Stimulated activated CD4-positive, alpha-beta T cell treated with anti-CD3 and anti-CD28 coated beads, Interleukin-15, amount 100 ng/mL, for 24 hours (primary cell): ENCODE measurements around the gene TROAP.
"Not testable (repeated sequence)": the region's sequence is repeated elsewhere in the genome, so short reads cannot be mapped to it uniquely, and the experiment has no call there.

Source experiments
- DNase-seq: peaks from one replicate; pipeline ENCODE4 v3.0.0-alpha.2; 2020

Gene TROAP

DNA sequence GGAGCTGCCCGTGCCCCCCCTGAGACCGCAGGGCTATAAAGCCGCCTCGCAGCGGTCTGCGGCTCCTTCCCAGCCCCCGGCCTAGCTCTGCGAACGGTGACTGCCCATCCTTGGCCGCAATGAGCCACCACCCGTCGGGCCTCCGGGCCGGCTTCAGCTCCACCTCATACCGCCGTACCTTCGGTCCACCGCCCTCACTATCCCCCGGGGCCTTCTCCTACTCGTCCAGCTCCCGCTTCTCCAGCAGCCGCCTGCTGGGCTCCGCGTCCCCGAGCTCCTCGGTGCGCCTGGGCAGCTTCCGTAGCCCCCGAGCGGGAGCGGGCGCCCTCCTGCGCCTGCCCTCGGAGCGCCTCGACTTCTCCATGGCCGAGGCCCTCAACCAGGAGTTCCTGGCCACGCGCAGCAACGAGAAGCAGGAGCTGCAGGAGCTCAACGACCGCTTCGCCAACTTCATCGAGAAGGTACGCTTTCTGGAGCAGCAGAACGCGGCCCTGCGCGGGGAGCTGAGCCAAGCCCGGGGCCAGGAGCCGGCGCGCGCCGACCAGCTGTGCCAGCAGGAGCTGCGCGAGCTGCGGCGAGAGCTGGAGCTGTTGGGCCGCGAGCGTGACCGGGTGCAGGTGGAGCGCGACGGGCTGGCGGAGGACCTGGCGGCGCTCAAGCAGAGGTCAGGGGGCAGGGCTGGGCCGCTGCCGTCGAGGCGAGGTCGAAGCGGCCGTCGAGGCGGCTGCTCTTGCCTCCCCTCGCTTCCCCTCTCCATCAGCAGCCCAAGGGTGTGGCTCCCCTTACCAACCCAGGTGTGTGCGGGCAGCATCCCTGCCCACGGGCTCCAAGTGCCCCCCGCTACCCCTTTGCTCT is 27.7 kb upstream of the TROAP start, which contains the start of gene PRPH:
PRPH (plus strand) TSS at position 66 of the 855 bp plus-strand sequence; CDS start at position 120, 54 bp downstream.
- DNase-seq = no peak

- peak; percentile 78 for DNase-seq
These were observed 26.8 kb upstream of the TROAP start for GRCh38 chr12:49296034-49296835.

GRCh38 chr12:49296836-49297694 is 26.0 kb upstream of the TROAP start:
- DNase-seq = peak; percentile 71

DNA sequence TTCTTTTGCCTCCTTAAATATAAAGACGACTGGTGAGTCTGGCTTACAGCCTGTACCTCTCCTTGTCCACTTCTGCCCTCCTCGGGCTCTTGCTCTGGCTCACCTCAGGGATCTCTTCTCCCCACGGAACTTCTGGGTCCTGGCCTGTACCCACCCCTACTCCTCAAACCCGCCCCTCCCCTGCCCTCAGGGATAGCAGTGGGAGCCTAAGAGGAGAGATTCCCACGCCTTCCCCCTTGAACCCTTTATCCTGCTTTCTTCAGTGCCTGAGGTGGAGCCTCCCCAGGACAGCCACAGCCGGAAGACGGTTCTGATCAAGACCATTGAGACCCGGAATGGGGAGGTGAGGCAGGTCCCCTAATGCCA is 25.4 kb upstream of the TROAP start:
- no peak for DNase-seq

GRCh38 chr12:49298160-49298559 is 24.9 kb upstream of the TROAP start:
- DNase-seq = no peak

- peak; percentile 66 for DNase-seq
These were observed 21.3 kb upstream of the TROAP start for GRCh38 chr12:49301760-49302159.

DNA sequence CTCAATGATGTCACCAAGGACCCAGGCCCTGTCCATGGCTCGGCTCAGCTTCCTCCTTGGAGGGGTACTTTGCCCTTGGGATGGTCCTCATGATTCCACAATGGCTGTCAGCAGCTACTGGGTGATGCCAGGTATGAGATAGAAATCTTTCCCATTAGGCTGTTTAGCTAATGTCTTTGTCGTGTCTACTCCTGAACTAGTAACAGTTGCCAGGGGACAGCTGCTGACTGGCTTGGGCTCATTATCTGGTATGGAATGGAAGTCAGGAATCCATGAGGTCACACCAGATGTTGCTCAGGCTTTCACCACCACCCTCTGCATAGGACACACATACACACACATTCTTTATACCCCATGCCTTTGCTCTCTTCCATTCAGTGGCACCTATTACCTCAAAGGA is 18.9 kb upstream of the TROAP start:
- no peak for DNase-seq

DNA sequence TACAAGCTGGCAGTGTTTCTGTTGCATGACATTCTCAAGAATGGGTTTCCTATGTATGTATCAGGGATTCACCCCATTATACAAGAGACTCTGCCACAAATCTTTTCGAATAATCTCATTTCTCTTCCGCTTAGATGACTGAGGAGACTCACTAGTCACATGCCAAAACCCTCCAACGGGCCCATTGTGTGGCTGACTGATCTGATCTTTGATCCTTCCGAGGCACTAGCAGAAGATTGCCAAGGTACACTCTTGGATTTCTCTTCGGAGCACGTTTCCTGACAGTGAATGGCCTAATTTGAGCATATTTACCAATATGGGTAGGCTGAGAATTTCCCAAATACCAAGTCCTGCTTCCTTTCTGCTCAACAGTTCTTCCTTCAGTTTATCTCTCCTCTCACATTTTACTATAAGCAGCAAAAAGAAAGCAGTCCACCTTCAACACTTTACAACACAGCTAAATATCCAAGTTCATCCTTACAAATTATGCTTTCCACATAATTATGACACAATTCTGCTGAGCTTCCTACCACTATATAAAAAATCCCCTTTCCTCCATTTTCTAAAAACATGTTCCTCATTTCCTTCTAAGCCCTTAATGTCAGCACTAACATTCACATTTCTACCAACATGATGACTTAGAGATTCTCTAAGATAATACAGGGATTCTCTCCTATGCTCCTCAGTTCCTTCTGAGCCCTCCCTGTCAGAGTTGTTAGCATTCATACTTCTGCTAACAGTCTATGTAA is 17.1 kb upstream of the TROAP start:
- DNase-seq = no peak

- DNase-seq = no peak
These were observed 13.7 kb upstream of the TROAP start for GRCh38 chr12:49309386-49309785.

DNA sequence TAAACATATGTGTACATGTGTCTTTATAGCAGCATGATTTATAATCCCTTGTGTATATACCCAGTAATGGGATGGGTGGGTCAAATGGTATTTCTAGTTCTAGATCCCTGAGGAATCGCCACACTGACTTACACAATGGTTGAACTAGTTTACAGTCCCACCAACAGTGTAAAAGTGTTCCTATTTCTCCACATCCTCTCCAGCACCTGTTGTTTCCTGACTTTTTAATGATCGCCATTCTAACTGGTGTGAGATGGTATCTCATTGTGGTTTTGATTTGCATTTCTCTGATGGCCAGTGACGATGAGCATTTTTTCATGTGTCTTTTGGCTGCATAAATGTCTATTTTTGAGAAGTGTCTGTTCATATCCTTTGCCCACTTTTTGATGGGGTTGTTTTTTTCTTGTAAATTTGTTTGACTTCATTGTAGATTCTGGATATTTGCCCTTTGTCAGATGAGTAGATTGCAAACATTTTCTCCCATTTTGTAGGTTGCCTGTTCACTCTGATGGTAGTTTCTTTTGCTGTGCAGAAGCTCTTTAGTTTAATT is 12.5 kb upstream of the TROAP start:
- not testable (repeated sequence) for DNase-seq

GRCh38 chr12:49314811-49315210 is 8.2 kb upstream of the TROAP start:
- DNase-seq = no peak

DNA sequence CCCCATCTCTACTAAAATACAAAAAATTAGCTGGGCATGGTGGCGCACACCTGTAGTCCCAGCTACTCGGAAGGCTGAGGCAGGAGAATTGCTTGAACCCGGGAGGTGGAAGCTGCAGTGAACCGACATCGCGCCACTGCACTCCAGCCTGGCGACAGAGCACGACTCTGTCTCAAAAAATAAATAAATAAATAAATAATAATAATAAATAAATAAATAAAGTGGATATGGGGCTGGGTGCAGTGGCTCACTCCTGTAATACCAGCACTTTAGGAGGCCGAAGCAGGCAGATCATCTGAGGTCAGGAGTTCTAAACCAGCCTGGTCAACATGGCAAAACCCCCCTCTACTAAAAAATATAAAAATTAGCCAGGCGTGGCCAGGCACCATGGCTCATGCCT is 5.9 kb upstream of the TROAP start:
- not testable (repeated sequence) for DNase-seq

GRCh38 chr12:49320411-49321103 is 2.5 kb upstream of the TROAP start:
- not testable (repeated sequence) for DNase-seq

DNA sequence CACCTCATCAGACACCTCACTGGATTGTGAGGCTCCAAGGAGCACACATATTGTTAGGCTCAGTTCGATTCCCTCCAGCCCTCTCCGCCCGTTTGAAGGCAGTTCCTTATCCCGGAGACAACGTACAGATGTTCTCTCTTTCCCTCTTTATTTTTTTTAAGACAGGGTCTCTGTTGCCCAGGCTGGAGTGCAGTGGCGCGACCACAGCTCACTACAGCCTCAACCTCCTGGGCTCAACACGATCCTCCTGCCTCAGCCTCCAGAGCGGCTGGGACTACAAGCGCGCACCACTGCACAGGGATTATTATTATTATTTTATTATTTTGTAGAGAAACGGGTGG is 718 bp upstream of the TROAP start:
- no peak for DNase-seq

DNA sequence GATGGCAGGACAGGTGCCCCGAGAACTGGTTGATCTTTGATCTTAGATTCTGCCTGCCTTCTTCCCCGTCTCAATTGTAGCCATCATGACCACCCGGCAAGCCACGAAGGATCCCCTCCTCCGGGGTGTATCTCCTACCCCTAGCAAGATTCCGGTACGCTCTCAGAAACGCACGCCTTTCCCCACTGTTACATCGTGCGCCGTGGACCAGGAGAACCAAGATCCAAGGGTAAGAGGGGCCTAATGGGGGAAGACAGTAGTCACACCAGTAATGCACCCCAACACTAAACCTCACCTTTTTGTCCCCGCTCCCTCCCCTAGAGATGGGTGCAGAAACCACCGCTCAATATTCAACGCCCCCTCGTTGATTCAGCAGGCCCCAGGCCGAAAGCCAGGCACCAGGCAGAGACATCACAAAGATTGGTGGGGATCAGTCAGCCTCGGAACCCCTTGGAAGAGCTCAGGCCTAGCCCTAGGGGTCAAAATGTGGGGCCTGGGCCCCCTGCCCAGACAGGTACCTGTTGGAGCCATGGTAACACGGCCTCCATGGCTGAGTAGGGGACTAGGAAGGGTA is 556 bp downstream of the TROAP start:
- DNase-seq = no peak

GRCh38 chr12:49325606-49326005 is 2.6 kb downstream of the TROAP start:
- no peak for DNase-seq

- no peak for DNase-seq
These were observed 4.3 kb downstream of the TROAP start for GRCh38 chr12:49327368-49327767.

DNA sequence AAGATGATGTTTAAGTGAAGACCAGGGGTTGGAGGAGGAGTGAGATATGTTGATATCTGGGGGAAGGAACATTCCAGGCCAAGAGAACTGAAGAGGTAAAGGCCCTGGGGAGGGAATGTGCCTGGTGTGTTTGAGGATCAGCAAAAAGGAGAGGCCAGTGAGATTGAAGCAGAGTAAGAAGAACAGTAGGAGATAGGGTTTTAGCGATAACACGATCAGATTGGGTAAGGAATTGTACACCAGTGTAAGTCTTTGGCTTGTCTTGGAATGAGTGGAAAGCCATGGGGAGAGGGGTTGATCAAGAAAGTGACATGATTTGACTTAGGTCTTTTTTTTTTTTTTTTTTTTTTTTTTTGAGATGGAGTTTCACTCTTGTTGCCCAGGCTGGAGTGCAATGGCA is 4.8 kb downstream of the TROAP start:
- no peak for DNase-seq

DNA sequence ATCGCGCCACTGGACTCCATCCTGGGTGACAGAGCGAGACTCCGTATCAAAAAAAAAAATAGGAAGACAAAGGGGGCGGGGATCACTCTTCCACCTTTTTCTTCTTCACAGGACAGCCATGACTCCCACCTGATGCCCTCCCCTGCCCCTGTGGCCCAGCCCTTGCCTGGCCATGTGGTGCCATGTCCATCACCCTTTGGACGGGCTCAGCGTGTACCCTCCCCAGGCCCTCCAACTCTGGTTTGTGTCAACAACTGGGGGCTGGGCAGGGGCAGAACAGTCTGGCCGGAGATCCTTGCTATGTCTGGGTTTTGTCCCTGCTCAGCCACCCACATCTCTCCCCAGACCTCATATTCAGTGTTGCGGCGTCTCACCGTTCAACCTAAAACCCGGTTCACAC is 5.8 kb downstream of the TROAP start:
- DNase-seq = no peak

- no peak for DNase-seq
These were observed 7.1 kb downstream of the TROAP start for GRCh38 chr12:49330032-49330619.
